HG02885 (cell line): ENCODE results near the gene DPF3.

Source experiments
- ATAC-seq: cut with Tn5 transposase; IDR thresholded peaks from one replicate; pipeline ENCODE4 v1.9.1; 2021; ENCODE audit warnings: mild to moderate bottlenecking; ENCODE audit not compliant: unreplicated experiment, poor library complexity

DPF3 gene

GRCh38 chr14:72633551-72633950 lies 260.4 kb downstream of the DPF3 start:
- no peak for ATAC-seq

- ATAC-seq, result no peak
These were observed 261.2 kb downstream of the DPF3 start for GRCh38 chr14:72632727-72633126.

GRCh38 chr14:72631401-72631800 lies 262.5 kb downstream of the DPF3 start:
- ATAC-seq, result no peak

DNA sequence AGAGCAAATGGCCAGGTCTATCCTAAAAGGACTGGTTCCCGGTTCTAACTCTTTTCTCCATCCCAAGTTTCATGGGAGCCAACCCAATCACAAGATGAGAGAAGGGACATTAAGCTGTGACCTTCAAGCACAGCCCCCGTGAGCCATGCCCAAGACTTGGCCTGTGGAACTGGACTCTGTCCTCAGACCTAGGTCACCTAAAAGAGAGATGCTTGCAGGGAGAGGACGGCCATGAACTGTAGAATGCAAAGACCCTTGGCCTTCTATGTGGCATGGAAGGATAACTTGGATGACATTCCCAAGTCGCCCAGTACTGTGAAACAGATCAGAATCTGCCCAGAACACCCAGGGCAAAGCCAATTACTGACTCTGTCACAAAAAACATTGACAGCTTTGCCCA lies 263.5 kb downstream of the DPF3 start:
- ATAC-seq, result no peak

DNA sequence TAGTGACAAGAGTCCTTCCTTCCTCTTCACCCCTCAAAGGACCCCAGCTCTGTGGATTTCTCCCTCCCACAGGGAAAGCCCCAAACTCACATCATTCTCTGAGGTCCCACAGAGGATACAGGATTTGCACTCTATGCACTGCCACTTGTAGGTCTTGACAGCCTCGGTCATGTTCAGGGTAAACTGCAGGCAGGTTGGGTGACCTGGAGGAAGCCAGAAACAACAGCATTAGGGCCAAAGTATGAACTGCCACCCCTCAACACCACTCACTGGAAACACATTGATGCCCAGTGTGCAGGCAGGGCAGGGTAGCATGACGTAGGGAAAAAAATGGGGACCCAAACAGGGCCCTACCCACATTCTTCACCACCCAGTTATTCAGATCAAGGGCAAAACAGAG lies 264.4 kb downstream of the DPF3 start:
- no peak for ATAC-seq

DNA sequence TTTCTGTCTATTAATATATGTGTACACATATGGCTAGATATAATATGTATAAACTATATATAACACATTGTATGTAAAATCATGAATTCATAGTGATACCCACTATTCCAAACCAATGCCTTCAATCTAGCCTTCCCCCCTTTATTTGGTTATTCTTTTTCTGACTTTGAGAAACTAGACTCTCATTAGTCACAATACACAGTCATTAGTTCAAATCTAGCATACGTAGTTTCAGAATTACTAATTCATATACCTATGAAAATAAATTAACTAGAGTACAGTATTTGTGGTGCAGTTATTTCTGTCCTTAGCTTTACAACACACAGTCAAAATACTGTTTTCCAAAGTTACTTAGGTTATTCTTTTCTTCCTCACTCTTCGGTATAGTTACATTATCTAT lies 268.2 kb downstream of the DPF3 start:
- no peak for ATAC-seq

GRCh38 chr14:72621387-72622065 lies 272.4 kb downstream of the DPF3 start:
- ATAC-seq, result no peak

GRCh38 chr14:72619881-72620280 lies 274.0 kb downstream of the DPF3 start:
- no peak for ATAC-seq

DNA sequence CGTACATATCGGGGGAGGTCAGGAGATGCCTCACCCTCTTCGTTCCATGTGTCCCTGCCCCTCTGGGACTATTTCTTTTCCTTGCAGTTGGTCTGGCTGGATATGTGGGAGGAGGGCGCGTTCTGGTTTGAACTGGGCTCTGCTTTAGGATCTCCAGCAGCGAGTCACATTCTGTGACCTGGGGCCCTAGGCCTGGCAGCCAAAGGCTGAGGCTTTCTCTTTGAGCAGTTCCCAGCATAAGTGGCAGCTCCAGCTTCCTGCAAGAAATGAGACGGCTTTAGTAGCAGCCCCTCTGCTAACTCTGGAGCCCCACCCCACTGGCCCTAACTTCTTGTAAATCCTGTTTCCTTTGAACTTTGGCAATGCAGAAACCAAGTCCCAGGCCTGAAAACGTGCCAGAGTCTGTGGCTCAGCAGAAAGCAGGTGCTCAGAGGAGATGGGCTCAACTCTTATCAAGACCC lies 274.8 kb downstream of the DPF3 start:
- ATAC-seq, result no peak

- no peak for ATAC-seq
These were observed 275.5 kb downstream of the DPF3 start for GRCh38 chr14:72618424-72618823.

- ATAC-seq, result no peak
These were observed 276.4 kb downstream of the DPF3 start for GRCh38 chr14:72617391-72618031.

- ATAC-seq, result no peak
These were observed 277.1 kb downstream of the DPF3 start for GRCh38 chr14:72616811-72617210.

GRCh38 chr14:72616294-72616693 lies 277.6 kb downstream of the DPF3 start:
- no peak for ATAC-seq

DNA sequence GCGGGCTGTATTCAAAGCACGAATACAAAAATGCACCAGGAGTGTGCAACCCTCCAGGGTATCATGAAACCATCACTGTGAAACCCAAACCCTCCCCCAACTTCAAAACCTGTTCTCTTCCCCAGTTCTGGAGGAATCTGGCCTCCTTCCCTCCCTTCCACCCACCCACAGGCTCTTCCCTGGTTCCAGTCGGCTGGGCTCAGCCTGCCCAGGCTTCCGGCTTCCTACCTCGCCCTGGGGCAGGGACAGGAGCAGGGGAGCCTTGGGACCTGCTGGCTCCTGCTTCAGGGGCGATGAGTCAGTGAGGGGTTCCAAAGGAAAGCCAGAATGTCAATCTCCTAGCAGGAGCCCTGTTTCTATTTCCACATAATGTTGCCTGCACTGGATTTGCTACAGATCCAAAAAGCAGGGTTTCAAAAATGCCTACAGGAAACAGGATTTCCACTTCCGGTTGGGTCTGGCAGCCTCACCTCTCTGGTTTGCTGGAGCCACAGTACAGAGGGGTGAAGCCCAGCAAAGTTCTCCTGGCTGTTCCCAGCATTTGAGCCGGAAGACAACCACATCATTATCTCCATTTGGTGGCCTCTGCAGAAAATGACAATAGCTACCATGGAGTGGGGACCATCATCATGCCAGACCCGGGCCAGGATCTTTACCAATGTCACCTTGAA lies 278.3 kb downstream of the DPF3 start:
- ATAC-seq, result no peak

- no peak for ATAC-seq
These were observed 278.9 kb downstream of the DPF3 start for GRCh38 chr14:72614891-72615415.

GRCh38 chr14:72614365-72614764 lies 279.5 kb downstream of the DPF3 start:
- no peak for ATAC-seq

DNA sequence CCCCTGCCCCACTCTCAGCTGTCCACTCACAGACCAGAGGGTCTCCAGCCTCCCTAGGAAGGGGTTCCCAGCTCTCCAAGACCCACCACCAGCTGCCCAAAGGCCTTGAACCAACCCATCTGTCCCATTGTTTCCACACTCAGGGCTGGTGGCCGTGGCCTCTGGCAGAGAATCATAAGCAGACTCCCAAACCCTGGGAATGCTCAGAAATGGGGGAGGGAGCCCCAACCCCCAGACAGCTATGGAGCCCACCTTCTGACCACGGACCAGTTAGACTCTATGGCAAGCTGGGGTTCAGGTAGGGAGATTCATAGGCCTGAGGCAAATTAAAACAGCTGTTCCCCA lies 280.0 kb downstream of the DPF3 start:
- no peak for ATAC-seq

GRCh38 chr14:72613231-72613974 lies 280.5 kb downstream of the DPF3 start:
- no peak for ATAC-seq

- ATAC-seq, result no peak
These were observed 281.9 kb downstream of the DPF3 start for GRCh38 chr14:72612041-72612440.

DNA sequence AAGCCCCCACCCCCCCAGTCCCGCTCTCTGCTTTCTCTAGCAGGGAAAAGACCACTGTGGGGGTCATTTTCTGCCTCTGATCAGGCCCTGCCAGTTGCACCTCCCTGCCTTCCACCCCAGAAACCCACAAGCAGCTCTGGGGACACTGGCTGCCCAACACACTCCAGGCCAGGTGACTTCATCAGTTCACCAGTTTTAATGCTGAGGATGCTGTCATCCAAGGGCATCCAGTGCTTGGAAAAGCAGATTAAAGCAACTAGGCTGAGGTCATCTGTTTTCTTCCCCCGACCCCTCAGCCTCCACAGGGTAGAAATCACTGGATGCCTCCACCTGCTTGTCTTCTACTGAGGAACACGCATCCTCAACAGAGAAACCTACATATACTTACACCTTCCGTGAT lies 282.4 kb downstream of the DPF3 start:
- no peak for ATAC-seq

DNA sequence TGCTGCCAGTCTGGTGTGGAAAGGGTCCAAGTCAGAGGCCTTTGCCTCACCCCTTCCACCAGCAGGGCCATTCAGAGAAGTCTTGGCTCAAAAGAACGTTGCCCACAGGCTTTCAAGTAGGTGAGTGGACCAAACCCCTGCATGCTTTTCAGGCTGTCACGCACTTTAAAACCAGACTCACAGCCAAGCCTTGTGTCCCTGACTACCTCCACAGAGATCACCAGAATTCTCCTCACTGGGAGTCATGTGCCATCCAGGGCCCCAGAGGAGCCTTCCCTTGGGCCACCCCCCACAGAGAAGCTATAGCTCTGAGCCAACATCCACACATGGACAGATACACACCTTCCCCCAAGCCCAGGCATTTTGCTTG lies 283.1 kb downstream of the DPF3 start:
- ATAC-seq, result no peak
